ENCODE results near the gene SLC9A7. TPM values are rescaled to one million over a fixed set of nuclear protein-coding genes. Genes with fewer than 3 reads are reported as not detected.

The SLC9A7 gene
- polyA plus RNA-seq, 6 donors from 2014 or later = 13.5 to 60.6 (median 42.5) TPM

DNA sequence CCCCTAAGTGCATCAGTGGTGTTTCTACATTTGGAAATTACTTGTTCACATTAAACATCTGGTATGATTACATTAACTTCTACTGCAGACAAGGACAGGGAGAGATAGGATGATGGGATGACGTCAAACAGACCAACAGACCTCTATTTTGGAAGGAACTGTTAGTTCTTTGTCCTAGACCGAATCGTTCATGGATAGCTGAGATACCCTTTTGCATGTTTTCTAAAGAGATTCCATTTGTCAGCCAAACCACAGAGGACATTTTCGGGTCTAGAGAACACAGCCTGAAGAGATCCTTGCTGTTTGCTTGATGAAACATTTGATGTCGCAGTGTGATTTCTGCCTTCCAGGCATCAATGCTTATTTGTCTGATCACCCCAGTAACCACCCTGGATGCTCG, 157.6 kb downstream of the SLC9A7 start:
- Mint-ChIP-seq H3K36me3 (no peaks in the 10 kb centered on the region), H3K4me1 (peaks cover 0 to 5% (median 0%) of the 10 kb centered on the region in 3 donors), H3K27me3 (no peaks in the 10 kb centered on the region), H3K9me3 (no peaks in the 10 kb centered on the region), H3K4me3 (no peak overlapping the region), H3K27ac (no peak overlapping the region)
- ATAC-seq (ENCODE audit: low read depth in 2 of 2) = no peak
- DNase-seq = no peak

DNA sequence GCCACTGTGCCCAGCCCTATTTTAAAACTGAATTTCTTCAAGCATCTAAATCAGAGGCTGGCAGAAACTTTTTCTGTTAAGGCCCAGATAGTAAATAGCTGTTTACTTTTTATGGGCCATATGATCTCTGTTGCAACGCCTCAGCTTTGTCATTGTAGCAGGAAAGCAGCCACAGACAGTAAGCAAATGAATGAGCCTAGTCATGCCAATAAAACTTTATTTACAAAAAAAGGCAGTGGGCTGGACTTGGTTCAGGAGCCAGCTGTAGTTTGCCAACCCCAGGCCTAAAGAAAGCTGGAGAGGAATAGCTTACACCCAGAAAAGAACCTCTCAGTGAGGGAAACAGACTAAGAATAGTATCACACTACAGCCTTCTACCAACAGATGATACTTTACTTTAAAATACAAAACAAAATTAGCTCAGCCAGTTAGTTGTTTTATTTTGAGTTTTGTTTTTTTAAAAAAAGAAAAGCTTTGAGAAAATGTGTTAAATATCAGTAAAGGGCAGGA, 159.8 kb downstream of the SLC9A7 start:
- Mint-ChIP-seq H3K4me3 (no peak overlapping the region), H3K36me3 (no peaks in the 10 kb centered on the region), H3K9me3 (no peaks in the 10 kb centered on the region), H3K4me1 (peaks cover 0 to 5% (median 0%) of the 10 kb centered on the region in 3 donors), H3K27me3 (no peaks in the 10 kb centered on the region), H3K27ac (peak overlapping the region in 1 of 6 donors; percentile 54)
- no peak for ATAC-seq (ENCODE audit: low read depth in 2 of 2)
- no peak for DNase-seq

DNA sequence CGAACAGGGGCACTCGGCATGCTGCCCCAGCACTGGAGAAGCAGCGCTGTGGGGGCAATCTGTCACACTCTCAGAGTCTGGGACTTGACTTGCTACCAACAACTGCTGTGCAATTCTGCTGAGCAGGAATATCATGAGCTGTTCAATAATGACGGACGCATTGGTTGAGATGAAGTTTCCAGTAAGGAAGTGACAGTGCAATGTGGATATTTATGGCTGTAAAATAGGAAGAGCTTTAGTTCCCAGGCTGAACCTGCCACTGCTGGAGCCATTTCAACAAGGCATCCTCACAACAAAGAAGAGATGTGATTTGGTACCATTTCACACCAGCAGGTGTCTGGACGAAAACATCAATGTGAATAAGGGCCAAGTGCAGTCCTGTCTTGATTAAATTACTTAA, 161.1 kb downstream of the SLC9A7 start:
- ATAC-seq (ENCODE audit: low read depth in 2 of 2) (no peak), DNase-seq (no peak)
- no peak overlapping the region for H3K4me3 Mint-ChIP-seq
- H3K9me3 Mint-ChIP-seq = no peaks in the 10 kb centered on the region
- peaks cover 0 to 5% (median 0%) of the 10 kb centered on the region in 3 donors for H3K4me1 Mint-ChIP-seq
- no peaks in the 10 kb centered on the region for H3K27me3 Mint-ChIP-seq
- H3K27ac Mint-ChIP-seq = peak overlapping the region in 1 of 6 donors; percentile 44
- H3K36me3 Mint-ChIP-seq = no peaks in the 10 kb centered on the region

DNA sequence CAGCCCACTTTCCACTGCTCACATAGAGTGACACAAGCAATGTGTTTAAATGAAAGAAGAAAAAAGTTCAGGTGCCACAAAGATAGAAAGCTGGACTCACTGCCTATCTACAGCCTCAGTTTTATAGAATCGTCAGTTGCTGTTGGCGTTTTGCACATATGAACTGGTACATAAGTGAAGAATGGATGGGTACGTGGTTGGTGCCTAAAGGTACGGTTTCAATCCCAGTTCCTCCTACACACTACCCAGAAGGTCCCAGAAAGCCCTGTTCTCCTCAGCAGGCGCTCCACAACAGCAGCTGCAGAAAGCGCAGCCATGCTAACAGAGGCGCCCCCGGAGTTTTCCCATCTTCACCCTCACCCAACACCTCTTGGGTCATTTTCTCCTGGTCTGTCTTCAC, 161.7 kb downstream of the SLC9A7 start:
- Mint-ChIP-seq H3K27me3 (no peaks in the 10 kb centered on the region), H3K27ac (peak overlapping the region in 1 of 6 donors; percentile 54), H3K4me3 (no peak overlapping the region), H3K4me1 (peaks cover 0 to 5% (median 0%) of the 10 kb centered on the region in 3 donors), H3K9me3 (peaks cover 0 to 1% (median 0%) of the 10 kb centered on the region in 7 donors), H3K36me3 (no peaks in the 10 kb centered on the region)
- DNase-seq (no peak), ATAC-seq (ENCODE audit: low read depth in 2 of 2) (no peak)

DNA sequence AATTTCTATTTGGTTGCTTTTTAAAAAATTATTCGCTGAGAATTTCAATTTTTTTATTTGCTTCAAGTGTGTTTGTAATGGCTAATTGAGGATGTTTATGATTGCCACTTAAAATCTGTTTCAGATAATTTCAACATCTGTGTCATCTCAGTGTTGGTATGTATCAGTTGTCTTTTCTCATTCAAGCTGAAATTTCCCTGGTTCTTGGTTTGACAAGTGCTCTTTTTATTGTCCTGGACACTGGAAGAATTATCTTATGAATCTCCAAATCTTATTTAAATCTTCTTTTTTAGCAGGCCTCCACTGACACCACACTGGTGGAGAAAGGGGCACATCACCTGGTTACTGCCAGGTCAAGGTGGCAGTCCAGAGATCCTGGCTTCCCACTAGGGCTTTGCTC, 163.8 kb downstream of the SLC9A7 start:
- H3K27ac Mint-ChIP-seq = peak overlapping the region in 1 of 6 donors; percentile 59
- peaks cover 0 to 5% (median 0%) of the 10 kb centered on the region in 3 donors for H3K4me1 Mint-ChIP-seq
- H3K4me3 Mint-ChIP-seq = peak overlapping the region in 1 of 8 donors; percentile 47
- no peaks in the 10 kb centered on the region for H3K27me3 Mint-ChIP-seq
- no peak for ATAC-seq (ENCODE audit: low read depth in 2 of 2)
- peaks cover 0 to 2% (median 0%) of the 10 kb centered on the region in 7 donors for H3K9me3 Mint-ChIP-seq
- no peaks in the 10 kb centered on the region for H3K36me3 Mint-ChIP-seq
- no peak for DNase-seq

DNA sequence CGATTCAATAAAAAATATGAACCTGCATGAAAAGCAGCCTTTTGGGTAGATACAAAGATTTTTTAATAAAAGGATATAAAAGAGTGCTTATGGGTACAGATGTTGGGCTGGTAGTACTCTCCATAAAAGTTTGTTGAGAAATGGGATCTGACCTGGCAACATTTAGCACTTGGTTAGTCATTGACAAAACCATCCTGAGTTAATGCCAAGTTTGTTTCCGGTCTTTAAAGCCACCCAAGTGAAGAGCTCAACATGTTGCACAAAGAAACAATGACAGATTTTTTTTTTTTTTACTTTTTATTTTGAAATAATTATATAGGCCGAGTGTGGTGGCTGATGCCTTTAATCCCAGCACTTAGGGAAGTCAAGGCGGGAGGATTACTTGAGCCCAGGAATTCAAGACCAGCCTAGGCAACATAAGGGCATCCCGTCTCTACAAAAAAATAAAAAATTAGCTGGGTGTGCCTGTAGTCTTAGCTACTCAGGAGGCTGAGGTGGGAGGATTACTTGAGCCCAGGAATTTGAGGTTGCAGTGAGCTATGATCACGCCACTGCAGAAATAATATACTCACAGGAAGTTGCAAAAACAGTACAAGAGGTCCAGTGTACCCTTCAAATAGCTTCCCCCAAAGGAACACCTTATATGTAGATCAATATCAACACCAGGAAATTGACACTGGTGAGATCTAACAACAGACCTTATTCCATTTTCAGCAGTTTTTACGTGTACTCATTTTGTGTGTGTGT, 168.8 kb downstream of the SLC9A7 start:
- no peak for DNase-seq

DNA sequence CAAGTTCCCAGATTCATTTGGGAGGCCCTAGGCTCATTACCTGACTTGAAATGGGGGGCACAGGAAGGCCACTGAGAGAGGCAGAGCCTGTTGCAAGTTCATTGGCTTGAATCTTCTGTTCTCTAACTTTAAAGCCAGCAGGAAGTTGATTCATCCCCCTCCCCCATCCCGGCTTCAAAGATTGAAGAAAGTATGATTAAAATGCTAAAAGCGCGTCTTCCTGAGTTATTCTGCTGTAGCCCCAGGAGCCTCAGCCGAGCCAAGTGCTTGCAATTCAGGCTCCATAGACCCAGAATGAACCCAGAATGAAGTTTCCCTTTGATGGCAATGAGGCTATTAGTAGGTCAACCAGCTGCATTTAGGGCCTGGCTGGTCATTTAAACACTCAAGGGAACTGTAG, 170.7 kb downstream of the SLC9A7 start:
- Mint-ChIP-seq H3K4me1 (peaks cover 7 to 12% (median 8%) of the 10 kb centered on the region in 3 donors), H3K36me3 (no peaks in the 10 kb centered on the region), H3K27ac (peak overlapping the region in 2 of 6 donors; percentile 13 to 38), H3K27me3 (no peaks in the 10 kb centered on the region), H3K4me3 (peak overlapping the region in 5 of 8 donors; percentile 15 to 51 (median 37)), H3K9me3 (peaks cover 0 to 2% (median 0%) of the 10 kb centered on the region in 7 donors)
- ATAC-seq (ENCODE audit: low read depth in 2 of 2) (no peak), DNase-seq (no peak)

More for the DNA sequence above, 168.8 kb downstream of the SLC9A7 start:
- peaks cover 0 to 2% (median 0%) of the 10 kb centered on the region in 7 donors for H3K9me3 Mint-ChIP-seq
- H3K27ac Mint-ChIP-seq = peak overlapping the region in 1 of 6 donors; percentile 7
- no peak for ATAC-seq (ENCODE audit: low read depth in 2 of 2)
- no peaks in the 10 kb centered on the region for H3K27me3 Mint-ChIP-seq
- peaks cover 7 to 12% (median 8%) of the 10 kb centered on the region in 3 donors for H3K4me1 Mint-ChIP-seq
- H3K36me3 Mint-ChIP-seq = no peaks in the 10 kb centered on the region
- H3K4me3 Mint-ChIP-seq = no peak overlapping the region

DNA sequence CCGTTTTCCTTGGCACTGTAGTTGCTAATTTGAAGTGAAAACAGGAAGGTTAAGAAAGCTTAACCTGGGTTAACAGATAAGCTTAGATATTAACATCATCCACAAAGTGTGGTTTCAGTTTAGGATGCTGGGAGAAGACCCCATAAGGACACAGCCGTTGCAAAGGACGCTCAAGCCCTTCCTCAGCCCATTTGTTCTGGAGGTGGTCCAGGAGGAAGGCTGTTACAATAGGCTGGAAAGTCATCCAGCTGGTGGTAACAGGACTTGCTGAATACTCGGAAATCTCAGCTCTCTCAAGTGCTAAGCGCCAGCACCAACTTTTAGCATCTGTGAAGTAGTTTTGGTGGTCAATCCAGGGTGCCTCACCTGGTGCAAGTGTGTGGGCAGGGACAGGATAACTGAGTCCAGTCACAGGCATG, 171.2 kb downstream of the SLC9A7 start:
- no peak for ATAC-seq (ENCODE audit: low read depth in 2 of 2)
- Mint-ChIP-seq H3K4me3 (peak overlapping the region in 5 of 8 donors; percentile 9 to 63 (median 29)), H3K4me1 (peaks cover 7 to 12% (median 8%) of the 10 kb centered on the region in 3 donors), H3K36me3 (no peaks in the 10 kb centered on the region), H3K9me3 (peaks cover 0 to 2% (median 0%) of the 10 kb centered on the region in 7 donors), H3K27me3 (no peaks in the 10 kb centered on the region), H3K27ac (no peak overlapping the region)
- no peak for DNase-seq

DNA sequence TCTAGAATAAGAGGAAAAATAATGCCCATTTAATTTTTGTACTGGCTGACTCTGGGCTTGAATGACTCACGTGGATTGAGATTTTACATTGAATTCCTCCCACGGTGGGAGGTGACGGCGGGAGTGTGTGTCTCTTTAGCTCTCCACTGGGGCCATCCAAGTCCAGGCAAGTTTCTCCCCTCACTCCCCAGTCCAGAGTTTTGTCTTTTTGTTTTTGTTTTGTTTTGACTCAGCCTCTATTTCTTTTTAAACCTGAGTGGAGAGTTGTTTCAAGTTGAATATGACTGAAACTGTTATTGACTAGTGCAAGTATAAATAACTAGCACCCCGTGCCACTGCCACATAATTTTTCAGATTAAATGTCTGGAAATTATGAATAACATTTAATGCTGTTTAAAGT, 171.8 kb downstream of the SLC9A7 start:
- ATAC-seq (ENCODE audit: low read depth in 2 of 2) (no peak), DNase-seq (no peak)
- Mint-ChIP-seq H3K36me3 (no peaks in the 10 kb centered on the region), H3K27me3 (no peaks in the 10 kb centered on the region), H3K4me1 (peaks cover 7 to 12% (median 8%) of the 10 kb centered on the region in 3 donors), H3K4me3 (no peak overlapping the region), H3K9me3 (peaks cover 0 to 2% (median 0%) of the 10 kb centered on the region in 7 donors), H3K27ac (peak overlapping the region in 1 of 6 donors; percentile 56)

DNA sequence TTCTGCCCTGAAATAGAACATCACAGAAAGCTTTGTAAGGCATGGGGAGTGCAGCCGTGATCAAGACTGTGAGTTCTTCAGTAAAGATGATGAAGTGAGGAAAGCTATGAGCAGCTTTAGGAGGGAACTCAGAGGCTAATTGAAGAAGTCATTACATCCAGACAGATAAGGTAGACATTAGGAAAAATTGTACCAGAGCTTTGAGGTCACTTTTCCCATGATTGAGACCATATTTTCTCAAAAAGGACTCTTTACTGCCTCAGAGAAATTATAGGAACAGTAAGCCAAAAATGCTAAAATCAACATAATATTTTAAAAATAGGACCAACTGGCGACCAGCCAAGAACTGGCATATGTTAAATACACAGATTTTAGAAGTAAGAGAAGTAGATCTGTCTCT, 174.2 kb downstream of the SLC9A7 start:
- no peak for DNase-seq
- Mint-ChIP-seq H3K36me3 (no peaks in the 10 kb centered on the region), H3K4me1 (peaks cover 7 to 12% (median 8%) of the 10 kb centered on the region in 3 donors), H3K9me3 (no peaks in the 10 kb centered on the region), H3K4me3 (no peak overlapping the region), H3K27ac (no peak overlapping the region), H3K27me3 (no peaks in the 10 kb centered on the region)
- no peak for ATAC-seq (ENCODE audit: low read depth in 2 of 2)

DNA sequence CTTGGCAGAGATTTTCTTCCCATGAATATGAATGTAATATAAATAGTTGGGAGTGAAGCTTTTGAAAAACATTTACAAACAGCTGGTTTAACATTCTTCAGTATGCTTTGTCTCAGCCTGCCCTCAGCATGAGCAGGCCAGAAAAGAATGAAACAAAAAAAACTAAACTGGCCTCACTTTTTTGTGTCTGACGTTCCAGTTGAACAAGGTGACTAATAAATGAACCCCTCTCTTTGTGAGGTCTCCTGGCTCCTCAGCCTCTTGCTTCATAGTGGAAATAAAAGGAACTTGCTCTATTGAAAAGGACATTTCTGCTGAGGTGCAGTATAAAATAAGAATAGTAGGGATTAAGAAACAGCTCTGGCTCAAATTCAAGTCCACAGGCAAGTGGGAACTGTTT, 176.0 kb downstream of the SLC9A7 start:
- Mint-ChIP-seq H3K4me3 (no peak overlapping the region), H3K4me1 (peaks cover 2 to 7% (median 2%) of the 10 kb centered on the region in 3 donors), H3K36me3 (no peaks in the 10 kb centered on the region), H3K9me3 (no peaks in the 10 kb centered on the region), H3K27ac (no peak overlapping the region), H3K27me3 (no peaks in the 10 kb centered on the region)
- DNase-seq = no peak
- no peak for ATAC-seq (ENCODE audit: low read depth in 2 of 2)

DNA sequence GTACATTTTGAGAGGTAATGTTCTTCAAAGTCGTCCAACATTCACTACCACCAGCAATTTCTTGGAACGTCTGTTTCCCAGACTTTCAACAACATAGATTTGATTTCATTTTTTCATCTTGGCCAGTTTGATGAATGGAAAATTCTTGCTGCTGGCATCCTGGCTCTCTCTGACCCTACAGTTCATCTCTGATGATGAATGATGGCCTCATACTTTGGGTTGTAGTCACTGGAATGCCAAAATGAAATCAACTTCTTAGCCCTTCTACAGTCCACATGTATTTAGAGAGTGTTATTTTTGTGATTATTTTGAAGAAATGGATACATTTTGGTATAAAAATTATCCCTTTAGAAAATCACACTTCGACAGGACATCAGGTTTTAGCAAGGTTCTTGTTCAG, 176.6 kb downstream of the SLC9A7 start:
- DNase-seq (no peak), ATAC-seq (ENCODE audit: low read depth in 2 of 2) (no peak)
- H3K4me1 Mint-ChIP-seq = peaks cover 0 to 3% (median 0%) of the 10 kb centered on the region in 3 donors
- H3K4me3 Mint-ChIP-seq = no peak overlapping the region
- no peak overlapping the region for H3K27ac Mint-ChIP-seq
- no peaks in the 10 kb centered on the region for H3K36me3 Mint-ChIP-seq
- H3K9me3 Mint-ChIP-seq = no peaks in the 10 kb centered on the region
- no peaks in the 10 kb centered on the region for H3K27me3 Mint-ChIP-seq

DNA sequence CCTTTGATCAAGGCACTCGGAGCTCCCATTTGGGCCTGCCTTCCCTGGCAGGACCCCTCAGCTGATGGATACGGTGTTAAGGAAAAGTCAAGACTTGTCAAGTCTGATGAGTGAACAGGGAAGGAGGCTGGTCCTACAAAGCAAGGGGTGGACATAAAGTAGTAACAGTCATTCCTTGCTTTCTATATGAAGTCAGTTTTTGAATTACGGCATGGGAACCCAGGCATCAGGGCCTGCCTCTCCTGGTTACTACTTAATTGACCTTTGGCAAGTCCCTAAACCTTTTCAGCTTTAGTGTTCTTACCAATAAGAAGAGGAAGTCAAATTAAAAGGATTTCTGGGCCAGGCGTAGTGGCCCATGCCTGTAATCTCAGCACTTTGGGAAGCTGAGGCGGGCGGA, 178.3 kb downstream of the SLC9A7 start:
- DNase-seq = no peak
- ATAC-seq (ENCODE audit: low read depth in 2 of 2) = no peak
- Mint-ChIP-seq H3K36me3 (no peaks in the 10 kb centered on the region), H3K9me3 (no peaks in the 10 kb centered on the region), H3K27me3 (no peaks in the 10 kb centered on the region), H3K4me3 (no peak overlapping the region), H3K27ac (no peak overlapping the region), H3K4me1 (peaks cover 7 to 9% (median 8%) of the 10 kb centered on the region in 3 donors)

DNA sequence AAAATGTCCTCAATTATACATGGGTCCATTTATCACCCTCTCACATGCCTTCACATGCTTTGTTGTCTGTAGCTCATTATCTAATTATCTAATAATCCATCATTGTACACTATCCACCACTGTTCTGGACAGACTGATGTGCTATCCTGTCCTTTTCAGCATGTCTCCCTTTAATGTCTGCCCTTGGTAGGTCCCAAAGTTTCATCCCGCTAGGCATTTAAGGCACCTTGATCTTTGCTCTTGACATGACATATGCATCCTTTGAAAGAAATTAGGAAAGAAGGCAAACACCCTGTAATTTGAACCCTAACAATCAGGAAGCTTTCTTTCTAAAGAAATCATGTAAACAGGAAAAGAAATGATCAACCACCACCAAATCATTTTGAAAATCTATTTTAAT, 179.7 kb downstream of the SLC9A7 start:
- DNase-seq = no peak
- no peaks in the 10 kb centered on the region for H3K9me3 Mint-ChIP-seq
- no peaks in the 10 kb centered on the region for H3K36me3 Mint-ChIP-seq
- no peaks in the 10 kb centered on the region for H3K27me3 Mint-ChIP-seq
- no peak for ATAC-seq (ENCODE audit: low read depth in 2 of 2)
- no peak overlapping the region for H3K27ac Mint-ChIP-seq
- H3K4me1 Mint-ChIP-seq = peaks cover 11 to 13% (median 12%) of the 10 kb centered on the region in 3 donors
- no peak overlapping the region for H3K4me3 Mint-ChIP-seq

All from naive B cell (primary cell).